ENCODE measurements around the gene PTPN22.

Gene PTPN22

DNA sequence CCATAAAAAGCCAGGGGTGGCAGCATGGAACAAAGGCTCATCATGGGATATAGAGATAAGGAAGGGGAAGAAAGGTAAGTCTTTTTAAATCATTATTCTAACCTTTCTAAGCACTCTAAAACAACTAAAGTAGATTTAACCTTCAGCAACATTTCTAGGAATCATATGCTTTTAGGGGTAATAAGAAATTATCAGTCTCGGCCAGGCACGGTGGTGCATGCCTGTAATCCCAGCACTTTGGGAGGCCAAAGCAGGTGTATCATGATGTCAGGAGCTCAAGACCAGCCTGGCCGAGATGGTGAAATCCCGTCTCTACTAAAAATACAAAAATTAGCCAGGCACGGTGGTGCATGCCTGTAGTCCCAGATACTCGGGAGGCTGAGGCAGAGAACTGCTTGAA is 92.0 kb downstream of the PTPN22 start:
- DNase-seq (ENCODE audit: low read depth), result no peak
- no peak overlapping the region for H3K4me3 ChIP-seq (ENCODE audit: low read depth, low read length)
- TF ChIP-seq POLR2A (IDR thresholded peaks at IDR 0.05; ENCODE audit: extremely low read depth, insufficient read length) (no peak), MYC (IDR thresholded peaks at IDR 0.05; ENCODE audit: low read depth, low read length) (no peak)
- TF ChIP-seq, protein P1, sequence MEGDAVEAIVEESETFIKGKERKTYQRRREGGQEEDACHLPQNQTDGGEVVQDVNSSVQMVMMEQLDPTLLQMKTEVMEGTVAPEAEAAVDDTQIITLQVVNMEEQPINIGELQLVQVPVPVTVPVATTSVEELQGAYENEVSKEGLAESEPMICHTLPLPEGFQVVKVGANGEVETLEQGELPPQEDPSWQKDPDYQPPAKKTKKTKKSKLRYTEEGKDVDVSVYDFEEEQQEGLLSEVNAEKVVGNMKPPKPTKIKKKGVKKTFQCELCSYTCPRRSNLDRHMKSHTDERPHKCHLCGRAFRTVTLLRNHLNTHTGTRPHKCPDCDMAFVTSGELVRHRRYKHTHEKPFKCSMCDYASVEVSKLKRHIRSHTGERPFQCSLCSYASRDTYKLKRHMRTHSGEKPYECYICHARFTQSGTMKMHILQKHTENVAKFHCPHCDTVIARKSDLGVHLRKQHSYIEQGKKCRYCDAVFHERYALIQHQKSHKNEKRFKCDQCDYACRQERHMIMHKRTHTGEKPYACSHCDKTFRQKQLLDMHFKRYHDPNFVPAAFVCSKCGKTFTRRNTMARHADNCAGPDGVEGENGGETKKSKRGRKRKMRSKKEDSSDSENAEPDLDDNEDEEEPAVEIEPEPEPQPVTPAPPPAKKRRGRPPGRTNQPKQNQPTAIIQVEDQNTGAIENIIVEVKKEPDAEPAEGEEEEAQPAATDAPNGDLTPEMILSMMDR (IDR thresholded peaks at IDR 0.05; ENCODE audit: low read depth, low read length), result no peak
- TF ChIP-seq, protein P2, sequence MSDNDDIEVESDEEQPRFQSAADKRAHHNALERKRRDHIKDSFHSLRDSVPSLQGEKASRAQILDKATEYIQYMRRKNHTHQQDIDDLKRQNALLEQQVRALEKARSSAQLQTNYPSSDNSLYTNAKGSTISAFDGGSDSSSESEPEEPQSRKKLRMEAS (IDR thresholded peaks at IDR 0.05; ENCODE audit: low read depth, low read length), result no peak

- no peak for TF ChIP-seq POLR2A (IDR thresholded peaks at IDR 0.05; ENCODE audit: extremely low read depth, insufficient read length)
- TF ChIP-seq, protein P1 (IDR thresholded peaks at IDR 0.05; ENCODE audit: low read depth, low read length), result no peak
- no peak for TF ChIP-seq MYC (IDR thresholded peaks at IDR 0.05; ENCODE audit: low read depth, low read length)
- TF ChIP-seq, protein P2 (IDR thresholded peaks at IDR 0.05; ENCODE audit: low read depth, low read length), result no peak
- no peak for DNase-seq (ENCODE audit: low read depth)
- H3K4me3 ChIP-seq (ENCODE audit: low read depth, low read length), result no peak overlapping the region
Observed at GRCh38 chr1:113777561-113777960, 94.0 kb downstream of the PTPN22 start.

GRCh38 chr1:113770031-113770430 is 101.5 kb downstream of the PTPN22 start:
- TF ChIP-seq MYC (IDR thresholded peaks at IDR 0.05; ENCODE audit: low read depth, low read length) (no peak), POLR2A (IDR thresholded peaks at IDR 0.05; ENCODE audit: extremely low read depth, insufficient read length) (no peak)
- TF ChIP-seq, protein P2 (IDR thresholded peaks at IDR 0.05; ENCODE audit: low read depth, low read length), result no peak
- TF ChIP-seq, protein P1 (IDR thresholded peaks at IDR 0.05; ENCODE audit: low read depth, low read length), result no peak
- H3K4me3 ChIP-seq (ENCODE audit: low read depth, low read length), result no peak overlapping the region
- DNase-seq (ENCODE audit: low read depth), result no peak

GRCh38 chr1:113769601-113769970 is 101.9 kb downstream of the PTPN22 start:
- TF ChIP-seq, protein P2 (IDR thresholded peaks at IDR 0.05; ENCODE audit: low read depth, low read length), result no peak
- TF ChIP-seq MYC (IDR thresholded peaks at IDR 0.05; ENCODE audit: low read depth, low read length), result no peak
- TF ChIP-seq POLR2A (IDR thresholded peaks at IDR 0.05; ENCODE audit: extremely low read depth, insufficient read length), result no peak
- TF ChIP-seq, protein P1 (IDR thresholded peaks at IDR 0.05; ENCODE audit: low read depth, low read length), result no peak
- H3K4me3 ChIP-seq (ENCODE audit: low read depth, low read length), result no peak overlapping the region
- no peak for DNase-seq (ENCODE audit: low read depth)

GRCh38 chr1:113768916-113769600 is 102.5 kb downstream of the PTPN22 start:
- no peak for DNase-seq (ENCODE audit: low read depth)
- TF ChIP-seq, protein P1 (IDR thresholded peaks at IDR 0.05; ENCODE audit: low read depth, low read length), result no peak
- no peak for TF ChIP-seq MYC (IDR thresholded peaks at IDR 0.05; ENCODE audit: low read depth, low read length)
- TF ChIP-seq, protein P2 (IDR thresholded peaks at IDR 0.05; ENCODE audit: low read depth, low read length), result no peak
- no peak for TF ChIP-seq POLR2A (IDR thresholded peaks at IDR 0.05; ENCODE audit: extremely low read depth, insufficient read length)
- H3K4me3 ChIP-seq (ENCODE audit: low read depth, low read length), result no peak overlapping the region

Data from NB4 (cell line).